GM19395 (cell line): ENCODE results near the gene FAM221B.
A peak's percentile ranks its signal among the peaks of the same experiment; 100 is the strongest.

ENCODE experiments used
- ATAC-seq: cut with Tn5 transposase; IDR thresholded peaks from one replicate; pipeline ENCODE4 v1.9.1; 2021; ENCODE audit warnings: mild to moderate bottlenecking, moderate library complexity; ENCODE audit not compliant: unreplicated experiment

Gene FAM221B

DNA sequence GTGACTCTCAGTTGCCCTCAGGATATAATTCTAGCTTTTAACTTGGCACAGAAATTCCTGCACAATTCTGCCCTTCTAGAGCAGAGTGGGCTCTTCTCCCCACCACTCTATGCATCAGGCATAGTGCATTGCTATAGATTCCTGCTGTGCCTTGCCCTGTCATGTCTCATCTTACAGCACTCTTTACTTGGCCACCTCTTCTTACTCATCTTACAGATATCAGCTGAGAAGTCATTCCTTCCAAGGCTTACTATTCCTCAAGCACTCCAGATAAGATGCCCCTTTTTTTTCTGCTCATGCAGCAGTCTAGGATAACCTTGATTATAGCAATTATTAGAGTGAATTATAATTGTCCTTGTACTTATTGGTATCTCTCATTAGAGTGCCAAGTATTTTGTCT lies 5.6 kb downstream of the FAM221B start:
- no peak for ATAC-seq

DNA sequence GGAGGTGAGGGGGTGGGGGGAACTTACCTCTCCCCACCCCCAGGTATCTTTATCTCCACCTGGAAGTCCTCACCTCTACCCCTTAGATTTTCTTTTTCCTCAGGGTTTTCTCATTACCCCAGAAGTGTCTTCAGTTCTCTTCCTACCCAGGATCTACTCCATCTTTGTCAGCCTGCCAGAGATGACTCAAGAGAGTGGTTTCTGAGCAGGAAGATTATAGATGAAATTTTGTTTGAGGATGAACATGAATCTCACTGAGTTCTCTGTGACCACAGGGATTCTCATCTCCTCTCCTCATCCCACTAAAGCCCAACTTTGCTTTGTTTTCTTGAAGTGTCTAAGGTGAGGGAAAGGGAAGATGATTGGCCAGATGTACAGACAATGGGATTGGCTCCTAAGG lies 8.5 kb downstream of the FAM221B start:
- no peak for ATAC-seq

DNA sequence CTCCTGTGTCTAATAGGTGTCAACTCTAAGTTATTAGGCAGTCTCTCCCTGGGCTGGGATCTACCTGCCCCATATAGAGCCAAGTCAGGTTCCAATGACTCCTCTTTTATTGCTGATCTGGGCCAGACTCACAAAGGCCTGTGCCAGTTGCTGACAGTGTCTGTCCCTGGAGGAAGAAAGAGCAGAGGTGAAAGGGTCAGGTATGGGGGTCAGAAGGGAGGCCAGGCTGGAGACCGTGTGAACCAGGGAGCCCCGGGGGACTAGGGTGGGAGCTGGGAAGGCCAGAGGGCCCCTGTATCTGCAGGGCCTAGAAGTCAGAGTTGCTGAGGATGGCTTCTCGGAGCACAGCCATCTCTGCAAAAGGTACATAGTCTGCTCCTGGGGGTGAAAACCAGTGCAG lies 10.2 kb downstream of the FAM221B start:
- ATAC-seq, result no peak

- no peak for ATAC-seq
Measured at GRCh38 chr9:35816708-35817107, 11.8 kb downstream of the FAM221B start.

GRCh38 chr9:35814841-35815543 lies 13.5 kb downstream of the FAM221B start, which contains the start of gene HINT2:
Gene HINT2 (minus strand): TSS chr9:35815042. CDS start chr9:35814979, 63 bp downstream.
- peak; percentile 77 for ATAC-seq

DNA sequence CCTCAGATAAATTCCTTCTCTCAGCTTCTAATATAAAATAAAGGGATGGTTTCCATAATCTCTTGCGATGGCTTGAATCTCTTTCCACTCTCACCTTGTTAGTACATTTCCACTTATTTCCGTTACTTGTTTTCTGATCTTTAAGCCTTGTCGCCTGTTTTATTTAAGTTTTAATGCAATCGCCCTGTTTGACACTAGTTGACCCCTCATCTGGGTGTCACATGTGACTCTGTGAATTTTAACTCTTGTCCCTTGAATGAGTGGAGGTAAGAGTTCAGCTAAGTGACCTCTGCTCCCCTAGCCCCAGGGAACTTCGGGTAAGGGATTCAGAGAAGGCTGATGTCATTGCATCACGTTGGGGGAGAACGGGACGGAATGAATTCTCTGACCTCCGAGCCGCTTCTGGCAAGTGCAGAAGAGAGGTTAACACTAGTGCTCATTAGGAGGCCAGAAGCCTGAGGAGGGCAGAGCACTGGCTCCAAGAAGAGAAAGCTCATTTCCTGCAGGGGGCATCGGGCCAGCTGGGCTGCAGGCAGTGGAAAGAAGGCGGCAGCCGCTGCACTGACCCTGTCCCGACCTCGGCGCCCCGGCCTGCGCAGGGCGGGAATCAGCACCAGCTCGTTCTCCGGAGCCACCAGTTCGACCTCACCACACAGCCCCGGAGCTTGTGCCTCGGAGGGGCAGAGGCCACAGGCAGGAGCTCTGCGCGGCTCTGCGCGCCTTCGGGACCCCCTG lies 14.3 kb downstream of the FAM221B start:
- ATAC-seq, result peak; percentile 37

DNA sequence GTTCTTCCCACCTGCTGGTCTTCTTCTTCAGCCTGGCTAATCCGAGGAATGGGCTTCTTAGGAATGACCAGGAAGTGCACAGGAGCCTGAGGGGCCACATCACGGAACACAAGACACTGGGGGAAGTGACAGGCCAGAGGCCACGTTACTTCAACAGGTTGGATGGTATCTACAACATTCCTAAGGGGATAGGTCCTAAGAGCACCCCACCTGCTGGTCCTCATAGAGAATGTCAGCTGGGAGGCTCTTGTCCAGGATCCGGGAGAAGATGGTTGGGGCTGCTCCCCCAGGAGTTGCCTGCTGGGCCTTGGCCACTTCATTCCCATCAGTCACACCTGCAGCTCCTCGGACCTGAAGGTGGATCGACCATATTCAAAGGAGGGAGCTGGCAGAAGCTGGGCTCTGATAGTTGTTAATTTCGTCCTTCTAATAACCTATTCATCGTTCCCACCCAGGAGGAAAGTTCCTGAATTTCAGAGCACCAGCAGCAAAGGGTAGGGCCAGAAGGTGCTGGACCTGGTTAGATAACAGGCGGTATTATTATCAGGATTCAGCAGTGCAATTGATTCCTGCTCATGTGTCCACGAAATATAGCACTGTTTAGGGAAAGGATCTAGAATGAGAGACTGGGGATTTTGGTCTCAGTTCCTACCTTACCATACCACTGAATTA lies 15.0 kb downstream of the FAM221B start:
- ATAC-seq, result no peak

- ATAC-seq, result peak; percentile 51
Measured at GRCh38 chr9:35812025-35812602, 16.4 kb downstream of the FAM221B start, which contains the start of gene SPAG8. Gene SPAG8 (minus strand): TSS chr9:35812262. CDS start chr9:35812147, 115 bp downstream.

DNA sequence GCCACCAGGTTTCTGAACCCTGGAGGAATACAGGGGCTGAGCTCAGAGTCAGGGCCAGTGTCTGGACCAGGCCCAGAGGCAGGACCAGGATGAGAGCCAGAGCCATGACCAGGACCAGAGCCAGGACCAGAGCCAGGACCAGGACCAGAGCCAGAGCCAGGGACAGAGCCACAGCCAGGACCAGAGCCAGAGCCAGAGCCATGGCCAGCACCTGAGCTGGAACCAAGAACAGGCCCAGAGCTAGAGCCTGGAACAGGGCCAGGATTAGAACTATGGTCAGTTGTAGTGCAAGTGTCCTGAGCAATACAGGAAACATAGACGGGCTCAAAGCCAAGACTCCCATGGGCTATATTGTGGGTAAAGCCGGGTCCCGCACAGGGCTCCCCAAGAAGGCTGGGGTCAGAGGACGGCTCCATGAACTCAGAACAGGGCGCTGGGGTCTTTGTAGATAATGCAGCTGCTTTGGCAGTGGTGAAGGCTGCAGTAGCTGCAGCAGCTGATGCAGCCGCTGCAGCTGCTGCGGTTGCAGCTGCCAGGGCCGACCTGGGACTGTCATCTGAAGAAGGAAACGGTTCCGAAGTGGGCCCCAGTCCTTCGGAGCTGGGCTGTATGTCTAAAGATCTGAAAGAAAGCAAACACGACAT lies 17.0 kb downstream of the FAM221B start:
- no peak for ATAC-seq

DNA sequence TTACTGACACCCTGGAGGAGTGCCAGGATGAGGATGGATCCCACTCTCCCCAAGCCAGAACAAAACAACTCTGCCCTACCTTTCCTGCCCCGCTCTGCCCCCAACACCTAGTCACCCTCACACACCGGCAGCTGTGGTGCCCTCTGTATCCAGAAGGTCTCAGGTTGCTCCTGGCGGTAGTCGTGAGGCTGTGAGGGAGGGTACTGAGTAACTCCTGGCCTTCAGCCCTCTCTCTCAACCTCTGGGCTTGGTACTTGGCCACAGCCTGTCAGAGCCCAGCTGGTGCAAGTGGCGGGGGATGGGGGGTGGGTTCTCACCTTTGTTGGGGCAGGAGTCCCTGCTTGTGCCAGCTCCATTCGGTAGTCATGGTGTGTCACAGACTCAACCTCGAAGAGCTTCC lies 18.4 kb downstream of the FAM221B start:
- no peak for ATAC-seq

DNA sequence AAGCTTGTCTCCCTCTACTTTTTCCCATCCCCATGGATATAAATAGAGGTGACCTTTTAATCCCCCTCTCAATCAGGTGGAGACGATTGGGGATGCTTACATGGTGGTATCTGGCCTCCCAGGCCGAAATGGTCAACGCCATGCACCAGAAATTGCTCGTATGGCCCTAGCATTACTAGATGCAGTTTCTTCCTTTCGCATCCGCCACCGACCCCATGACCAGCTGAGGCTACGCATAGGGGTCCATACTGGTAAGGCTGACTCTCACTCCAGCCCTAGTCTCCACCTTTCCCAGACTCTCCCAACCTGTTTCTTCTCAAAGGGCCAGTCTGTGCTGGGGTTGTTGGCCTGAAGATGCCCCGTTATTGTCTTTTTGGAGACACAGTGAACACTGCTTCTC lies 20.1 kb downstream of the FAM221B start:
- ATAC-seq, result no peak

DNA sequence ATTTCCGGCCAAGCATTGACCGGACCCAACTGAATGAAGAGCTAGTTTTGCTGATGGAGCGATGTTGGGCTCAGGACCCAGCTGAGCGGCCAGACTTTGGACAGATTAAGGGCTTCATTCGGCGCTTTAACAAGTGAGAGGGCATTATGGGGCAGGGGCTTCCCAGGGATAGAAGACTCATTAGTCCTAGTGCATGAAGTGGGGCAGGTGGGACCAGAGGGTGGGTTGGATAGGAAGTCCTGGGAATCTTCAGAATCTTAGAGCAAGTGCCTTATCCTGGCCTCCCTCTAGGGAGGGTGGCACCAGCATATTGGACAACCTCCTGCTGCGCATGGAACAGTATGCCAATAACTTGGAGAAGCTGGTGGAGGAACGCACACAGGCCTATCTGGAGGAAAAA lies 22.4 kb downstream of the FAM221B start:
- no peak for ATAC-seq

GRCh38 chr9:35801328-35802128 lies 27.0 kb downstream of the FAM221B start:
- no peak for ATAC-seq

DNA sequence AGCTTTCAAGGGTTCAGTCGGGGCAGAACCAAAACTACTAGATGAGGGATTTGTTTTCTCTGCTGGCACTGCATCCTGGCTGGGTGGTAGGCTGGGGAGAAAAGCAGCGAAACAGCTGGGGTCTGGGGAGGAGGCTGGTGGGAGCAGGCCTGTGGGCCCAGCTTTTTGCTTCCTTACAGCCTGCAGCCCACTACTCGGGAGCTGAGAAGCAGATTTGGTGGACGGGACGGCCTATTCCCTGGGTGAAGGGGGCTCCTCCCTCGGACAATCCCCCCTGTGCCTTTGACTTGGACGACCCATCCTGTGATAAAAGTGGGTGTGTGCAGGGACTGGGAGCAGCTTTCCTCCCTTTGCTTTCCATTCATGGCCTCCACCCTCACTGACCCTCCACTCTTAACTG lies 28.0 kb downstream of the FAM221B start:
- ATAC-seq, result no peak

DNA sequence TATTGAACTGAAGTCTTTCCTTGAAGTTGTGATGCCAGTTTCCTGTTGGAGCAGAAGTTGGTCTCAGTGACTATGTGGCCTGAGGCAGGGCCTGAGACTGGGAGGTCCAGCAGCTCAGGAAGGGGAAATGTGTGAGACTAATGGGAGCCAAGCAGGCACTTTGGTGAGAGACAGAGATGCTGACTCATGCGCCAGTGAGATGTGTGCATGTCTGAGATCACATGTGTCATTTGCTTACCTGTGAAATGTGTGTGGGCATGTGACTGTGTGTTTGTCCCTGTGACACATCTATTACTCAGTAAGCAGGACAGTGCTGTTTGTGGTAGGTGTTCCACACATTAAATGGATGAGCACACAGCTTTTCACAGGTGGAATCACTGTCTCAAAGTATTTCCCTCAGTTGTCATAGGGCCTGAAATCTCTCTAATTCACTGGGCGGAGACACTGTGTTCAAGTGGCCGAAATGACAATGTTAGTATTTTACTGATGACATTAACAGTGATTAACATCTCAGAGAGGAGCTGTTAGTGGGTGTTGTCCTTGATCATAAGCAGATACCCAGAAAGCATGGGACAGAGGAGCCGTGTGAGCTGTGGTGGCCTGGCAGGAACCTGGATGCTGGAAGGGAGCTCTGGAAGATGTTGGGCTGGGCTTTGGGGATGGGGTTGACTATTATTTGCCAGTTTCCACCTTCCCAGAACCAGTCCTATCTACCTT lies 29.7 kb downstream of the FAM221B start:
- no peak for ATAC-seq

- no peak for ATAC-seq
Measured at GRCh38 chr9:35797311-35798109, 31.0 kb downstream of the FAM221B start.

DNA sequence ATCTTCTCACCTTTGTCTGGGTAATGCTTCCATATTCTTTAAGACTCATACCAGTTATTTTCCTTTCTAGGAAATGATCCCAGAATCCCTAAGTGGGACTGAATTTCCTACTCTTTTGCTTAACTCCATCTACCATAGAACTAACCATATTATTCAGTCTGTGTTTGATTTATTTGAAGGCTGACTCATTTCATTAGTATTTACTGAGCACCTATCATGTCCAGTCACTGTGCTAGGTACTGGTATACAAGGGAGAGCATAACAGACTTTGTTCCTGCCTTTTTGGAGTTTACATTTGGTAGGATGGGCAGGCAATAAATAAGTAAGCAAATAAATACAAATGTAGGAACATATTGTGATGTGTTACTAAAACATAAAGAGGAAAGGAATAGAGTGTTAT lies 32.8 kb downstream of the FAM221B start:
- ATAC-seq, result no peak

- no peak for ATAC-seq
Measured at GRCh38 chr9:35793461-35793860, 35.1 kb downstream of the FAM221B start.

DNA sequence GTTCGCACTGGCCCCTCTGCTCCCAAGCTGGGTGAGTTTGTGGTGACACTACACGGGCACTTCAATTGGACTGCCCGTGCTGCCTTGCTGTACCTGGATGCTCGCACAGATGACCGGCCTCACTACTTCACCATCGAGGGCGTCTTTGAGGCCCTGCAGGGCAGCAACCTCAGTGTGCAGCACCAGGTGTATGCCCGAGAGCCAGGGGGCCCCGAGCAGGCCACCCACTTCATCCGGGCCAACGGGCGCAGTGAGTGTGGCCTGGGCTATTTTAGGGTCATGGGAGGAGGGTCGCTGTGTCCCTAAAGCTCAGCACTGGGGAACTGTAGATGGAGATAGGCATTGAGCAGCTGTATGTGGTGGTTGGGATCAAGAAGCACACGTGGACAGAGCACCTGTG lies 35.7 kb downstream of the FAM221B start:
- ATAC-seq, result no peak
